Fibroblast of skin of left biceps (primary cell): ENCODE measurements around the gene NSUN6.
"Not testable (repeated sequence)": the region's sequence is repeated elsewhere in the genome, so short reads cannot be mapped to it uniquely, and the experiment has no call there.

Experiments
- DNase-seq, 2 experiments: peaks; one replicate each; pipeline ENCODE4 v3.0.0-alpha.2; 2013; ENCODE audit warnings: low read depth in 2 of 2

NSUN6 gene

DNA sequence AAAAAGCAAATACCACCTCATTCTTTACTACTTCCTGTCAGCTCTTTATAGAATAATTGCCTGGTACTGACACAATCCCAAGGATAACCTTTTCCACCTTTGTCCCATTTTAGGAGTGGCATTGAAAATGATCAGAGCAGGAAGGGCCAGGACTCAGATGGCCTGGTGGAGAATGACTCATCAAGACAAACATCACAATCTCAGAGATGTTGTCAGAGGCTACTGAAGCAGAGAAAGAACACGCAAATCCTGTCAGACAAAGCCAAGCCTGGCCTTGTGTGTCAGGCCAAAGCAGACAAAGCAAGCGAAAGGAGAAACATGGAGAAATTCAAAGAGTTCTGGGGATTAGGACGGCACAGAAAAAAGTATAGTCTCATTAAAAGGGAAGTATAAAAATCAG, 40.9 kb downstream of the NSUN6 start:
- no peak for DNase-seq

DNA sequence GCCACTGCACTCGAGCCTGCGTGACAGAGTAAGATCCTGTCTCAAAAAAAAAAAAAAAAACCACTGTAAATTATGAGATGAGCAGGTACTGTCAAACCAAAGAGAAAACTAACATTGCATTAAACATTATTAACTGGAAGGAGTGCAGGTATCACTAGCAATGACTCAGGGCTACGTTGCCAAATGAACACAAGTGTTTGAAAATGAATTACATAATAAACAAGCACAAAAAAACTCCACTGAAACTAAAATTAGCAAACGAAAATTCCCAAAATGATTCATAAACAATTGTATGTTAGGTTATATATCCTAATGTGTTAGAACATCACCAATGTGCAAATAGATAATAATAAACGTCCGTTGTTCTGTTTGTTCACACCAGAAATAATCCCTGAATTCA, 42.8 kb downstream of the NSUN6 start:
- no peak for DNase-seq

DNA sequence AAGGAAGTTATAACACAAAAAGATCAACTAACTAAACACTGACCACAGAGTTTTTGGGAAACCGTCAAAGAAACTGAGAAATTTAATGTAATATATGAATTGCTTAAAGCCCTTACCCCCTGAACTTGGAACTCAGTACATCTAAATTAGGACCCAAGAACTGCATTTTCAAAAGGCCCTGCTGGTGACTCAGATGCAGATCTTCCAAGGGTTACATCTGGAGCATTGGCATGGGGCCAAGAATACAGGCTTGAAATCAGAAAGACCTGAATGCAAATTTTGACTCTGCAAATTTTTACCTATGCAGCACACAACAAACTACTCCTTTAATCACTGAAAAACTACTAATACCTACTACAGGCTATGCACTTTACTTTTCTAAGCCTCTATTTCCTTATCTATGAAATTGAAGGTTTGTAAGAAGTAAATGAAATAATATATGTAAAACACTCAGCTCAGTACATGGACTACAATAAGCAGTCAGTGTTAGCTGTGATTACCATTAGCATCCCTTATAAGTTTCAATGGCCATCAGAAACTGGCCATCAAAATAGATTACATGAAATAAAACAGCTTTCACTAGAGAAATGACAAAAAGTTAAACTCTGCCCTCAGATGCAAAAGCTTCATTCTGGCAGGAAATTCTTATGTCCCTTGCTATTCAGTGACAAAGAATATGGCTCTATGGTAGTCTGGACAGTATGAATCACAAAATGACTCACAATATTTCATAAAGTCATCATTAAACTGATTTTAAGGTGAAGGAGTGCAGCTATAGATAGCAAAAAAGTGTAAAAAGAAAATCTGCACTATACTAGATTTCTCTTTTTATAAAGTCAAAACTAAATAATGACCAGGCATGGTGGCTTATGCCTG, 43.6 kb downstream of the NSUN6 start:
- peak; percentile 59 to 66 for DNase-seq

DNA sequence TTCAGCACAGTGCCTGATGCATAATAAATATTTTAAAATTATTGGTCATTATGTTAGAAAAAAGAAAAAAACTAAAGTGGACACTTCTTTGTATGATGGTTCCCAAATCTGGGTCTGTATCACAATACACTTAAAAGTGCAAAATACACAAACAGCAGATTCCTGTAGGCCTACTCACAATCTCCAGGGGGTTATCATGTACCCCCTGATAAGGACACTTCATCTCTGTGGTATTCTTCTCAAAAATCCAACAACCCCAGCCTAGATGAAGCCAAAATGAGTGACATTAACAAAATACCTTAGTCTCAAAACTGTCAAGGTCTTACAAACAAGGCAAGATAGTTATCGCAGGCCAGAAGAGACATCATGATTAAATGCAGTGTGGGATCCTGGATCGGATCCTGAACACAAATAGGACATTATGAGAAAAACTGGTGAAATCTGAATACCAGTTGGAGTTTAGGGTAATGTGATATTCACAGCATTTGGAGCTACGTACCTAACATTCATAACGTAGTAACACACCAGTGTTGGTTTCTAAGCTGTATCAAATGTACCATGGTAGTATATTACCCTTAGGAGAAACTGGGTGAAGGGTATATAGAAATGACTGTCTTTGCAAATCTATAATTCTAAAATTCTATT, 45.2 kb downstream of the NSUN6 start:
- no peak for DNase-seq

DNA sequence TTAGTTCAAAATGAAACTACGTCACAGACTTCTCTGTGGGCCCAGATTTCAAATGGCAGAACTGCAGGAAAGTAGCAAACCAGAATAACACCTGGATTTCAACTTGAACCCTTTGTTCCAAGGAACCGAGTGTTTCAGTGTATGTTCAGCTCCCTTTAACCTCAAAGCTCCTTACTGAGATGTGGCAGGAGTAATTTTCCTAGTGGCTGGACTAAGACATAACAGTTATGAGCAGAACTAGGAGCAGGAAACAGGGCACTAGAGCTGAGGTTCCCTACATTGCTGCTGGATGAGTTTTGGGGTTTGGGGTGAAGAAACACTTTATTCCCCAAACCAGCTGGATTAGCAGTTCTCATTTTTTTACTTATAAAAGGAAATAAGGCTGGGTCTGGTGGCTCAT, 50.1 kb downstream of the NSUN6 start:
- no peak for DNase-seq

DNA sequence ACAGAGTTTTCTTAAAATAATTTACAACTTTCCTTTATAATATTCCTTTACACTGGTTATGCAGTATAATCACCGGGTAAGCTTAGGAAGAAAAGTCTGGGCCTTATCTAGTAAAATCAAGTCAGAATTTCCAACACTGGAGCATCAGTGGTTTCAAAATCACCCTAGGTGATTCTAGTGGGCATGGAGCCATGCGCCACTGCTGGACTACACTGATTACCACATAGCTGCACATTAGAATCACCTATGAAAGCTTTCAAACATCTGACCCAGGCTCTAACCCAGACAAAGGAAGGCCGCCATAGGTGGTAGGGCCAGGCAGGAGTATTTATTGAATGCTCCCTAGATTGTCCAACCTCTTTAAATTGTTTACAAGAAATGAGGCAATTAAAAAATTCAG, 52.0 kb downstream of the NSUN6 start:
- DNase-seq: no peak

DNA sequence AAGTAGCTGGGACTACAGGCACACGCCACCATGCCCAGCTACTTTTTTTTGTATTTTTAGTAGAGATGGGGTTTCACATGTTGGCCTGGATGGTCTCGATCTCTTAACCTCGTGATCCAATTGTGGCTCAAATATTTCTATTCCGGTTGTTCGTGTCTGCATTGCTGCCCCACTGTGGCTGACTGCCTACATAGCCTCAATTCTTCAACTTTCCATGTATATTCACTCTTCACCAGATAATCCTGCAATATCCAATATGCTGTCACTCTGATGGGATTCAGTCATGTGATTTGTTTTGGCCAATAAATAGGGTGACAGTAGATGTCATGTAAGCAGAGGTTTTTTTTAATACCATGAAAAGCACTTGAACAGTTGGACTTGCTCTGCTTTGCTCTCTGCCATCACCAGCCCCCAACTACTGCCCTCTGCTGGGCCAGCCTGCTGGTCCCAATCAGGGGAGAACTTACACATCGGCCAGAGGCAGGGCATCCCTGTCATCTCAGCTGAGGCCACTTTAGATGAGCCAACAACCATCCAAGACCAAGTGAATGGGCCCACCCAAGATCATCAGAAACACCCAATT, 56.7 kb downstream of the NSUN6 start:
- DNase-seq: no peak

DNA sequence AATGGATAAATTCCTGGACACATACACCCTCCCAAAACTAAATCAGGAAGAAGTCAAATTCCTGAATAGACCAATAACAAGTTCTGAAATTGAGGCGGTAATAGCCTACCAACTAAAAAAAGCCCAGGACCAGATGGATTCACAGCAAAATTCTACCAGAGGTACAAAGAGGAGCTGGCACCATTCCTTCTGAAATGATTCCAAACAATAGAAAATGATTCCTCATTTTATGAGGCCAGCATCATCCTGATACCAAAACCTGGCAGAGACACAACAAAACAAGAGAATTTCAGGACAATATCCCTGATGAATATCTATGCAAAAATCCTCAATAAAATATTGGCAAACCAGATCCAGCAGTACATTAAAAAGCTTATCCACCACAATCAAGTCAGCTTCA, 60.2 kb downstream of the NSUN6 start:
- DNase-seq: not testable (repeated sequence)

DNA sequence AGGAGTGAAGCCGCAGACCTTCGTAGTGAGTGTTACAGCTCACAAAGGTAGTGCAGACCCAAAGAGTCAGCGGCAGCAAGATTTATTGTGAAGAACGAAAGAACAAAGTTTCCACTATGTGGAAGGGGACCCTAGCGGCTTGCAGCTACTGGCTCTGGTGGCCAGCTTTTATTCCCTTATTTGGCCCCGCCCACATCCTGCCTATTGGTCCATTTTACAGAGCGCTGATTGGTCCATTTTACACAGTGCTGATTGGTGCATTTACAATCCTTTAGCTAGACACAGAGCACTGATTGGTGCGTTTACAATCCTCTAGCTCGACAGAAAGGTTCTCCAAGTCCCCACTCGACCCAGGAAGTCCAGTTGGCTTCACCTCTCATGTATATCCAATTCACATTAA, 64.8 kb downstream of the NSUN6 start:
- DNase-seq: not testable (repeated sequence)

DNA sequence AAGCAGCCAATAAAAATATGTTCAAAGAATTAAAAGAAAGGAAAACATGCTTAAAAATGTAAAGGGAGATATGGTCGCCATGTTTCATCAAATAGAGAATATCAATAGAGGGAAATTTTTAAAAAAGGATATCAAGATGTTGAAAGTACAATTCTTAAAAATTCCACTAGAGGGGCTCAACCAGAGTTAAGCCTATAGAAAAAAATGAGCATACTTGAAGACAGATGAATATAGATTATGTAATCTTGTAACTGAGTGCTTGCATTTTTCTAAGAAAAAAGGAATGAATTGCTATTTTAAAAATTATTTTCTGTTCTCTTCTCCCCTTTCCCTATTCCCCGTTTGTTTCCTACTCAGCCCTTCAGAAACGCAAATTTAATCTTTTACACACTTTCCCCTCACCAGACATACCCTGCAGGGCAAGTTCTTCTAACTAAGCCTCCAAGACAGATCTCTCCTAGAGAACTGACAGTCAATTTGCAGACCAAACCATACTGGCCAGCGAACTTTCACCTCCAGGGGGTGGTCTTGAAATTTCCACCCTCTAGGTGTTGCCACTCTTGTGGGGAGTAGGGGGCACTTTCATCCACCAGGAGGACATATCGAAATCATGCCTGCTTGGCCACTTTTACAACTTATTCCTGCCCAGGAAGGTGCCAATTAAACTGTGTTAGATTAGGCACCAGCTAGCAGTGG, 67.7 kb downstream of the NSUN6 start:
- DNase-seq: no peak

DNA sequence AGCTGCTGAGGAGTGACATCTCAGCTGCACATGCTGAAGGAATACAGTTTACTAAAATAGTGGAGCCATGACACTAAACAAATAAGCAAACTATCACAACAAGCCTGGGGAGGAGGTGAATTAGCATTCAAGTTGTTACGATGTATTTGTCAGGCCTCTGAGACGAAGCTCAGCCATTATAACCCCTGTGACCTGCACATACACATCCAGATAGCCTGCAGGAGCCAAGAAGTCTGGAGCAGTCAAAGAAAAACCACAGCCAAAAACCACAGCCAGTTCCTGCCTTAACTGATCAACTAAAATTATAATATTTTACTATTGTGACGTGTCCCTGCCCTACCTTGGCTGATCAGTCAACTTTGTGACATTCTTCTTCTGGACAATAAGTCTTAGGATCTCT, 68.6 kb downstream of the NSUN6 start:
- no peak for DNase-seq

DNA sequence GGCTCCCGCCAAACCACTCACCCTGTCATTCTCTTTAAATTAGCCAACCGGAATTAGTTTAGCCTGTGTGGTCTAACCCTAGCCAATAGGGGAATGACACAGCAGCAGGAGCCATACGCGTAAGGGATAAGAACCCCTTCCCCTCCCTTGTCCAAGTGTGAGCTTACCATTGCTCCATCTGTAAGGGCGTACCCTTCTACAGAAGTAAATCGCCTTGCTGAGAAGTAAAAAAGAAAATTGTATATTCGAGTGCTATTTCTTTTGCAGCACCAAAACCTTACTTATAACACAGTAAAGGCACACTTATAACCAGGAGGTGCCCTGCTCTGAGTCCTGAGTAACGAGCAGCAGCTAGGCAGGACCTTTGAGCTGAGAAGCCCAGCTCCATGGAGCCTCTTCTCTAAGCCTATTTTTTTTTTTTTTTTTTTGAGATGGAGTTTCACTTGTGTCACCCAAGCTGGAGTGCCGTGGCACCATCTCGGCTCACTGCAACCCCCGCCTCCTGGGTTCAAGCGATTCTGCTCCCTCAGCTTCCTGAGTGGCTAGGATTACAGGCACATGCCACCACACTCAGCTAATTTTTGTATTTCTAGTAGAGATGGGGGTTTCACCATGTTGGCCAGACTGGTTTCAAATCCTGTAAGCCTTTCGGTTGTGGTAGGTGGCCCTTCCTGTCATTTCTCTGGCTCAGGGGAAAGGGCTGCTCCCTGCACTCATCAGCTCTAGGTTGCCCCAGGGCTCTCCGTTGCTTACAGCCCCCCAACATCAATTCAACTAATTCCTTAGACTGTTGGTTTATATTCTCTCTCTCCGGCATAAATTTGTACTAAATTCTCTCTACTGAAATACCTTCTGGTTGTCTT, 73.3 kb downstream of the NSUN6 start:
- DNase-seq: no peak

DNA sequence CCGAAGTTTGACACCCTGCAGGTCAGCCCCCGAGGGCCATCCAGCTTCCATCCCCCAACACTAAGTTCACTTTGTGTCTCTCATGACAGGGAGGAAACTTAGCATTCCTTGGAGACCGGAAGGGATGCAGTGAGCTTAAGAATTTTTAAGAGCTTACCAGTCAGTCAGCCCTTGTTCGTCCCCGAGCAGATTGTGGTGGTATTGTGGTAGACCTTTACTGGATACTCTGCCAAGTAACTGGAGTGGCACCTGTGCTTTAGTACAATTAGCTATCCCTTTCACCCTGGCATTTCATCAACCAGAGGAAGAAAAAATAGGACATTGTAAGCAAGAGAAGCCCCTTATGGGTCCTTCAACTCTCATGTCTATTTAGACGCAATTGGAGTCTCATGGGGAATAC, 74.8 kb downstream of the NSUN6 start:
- no peak for DNase-seq

DNA sequence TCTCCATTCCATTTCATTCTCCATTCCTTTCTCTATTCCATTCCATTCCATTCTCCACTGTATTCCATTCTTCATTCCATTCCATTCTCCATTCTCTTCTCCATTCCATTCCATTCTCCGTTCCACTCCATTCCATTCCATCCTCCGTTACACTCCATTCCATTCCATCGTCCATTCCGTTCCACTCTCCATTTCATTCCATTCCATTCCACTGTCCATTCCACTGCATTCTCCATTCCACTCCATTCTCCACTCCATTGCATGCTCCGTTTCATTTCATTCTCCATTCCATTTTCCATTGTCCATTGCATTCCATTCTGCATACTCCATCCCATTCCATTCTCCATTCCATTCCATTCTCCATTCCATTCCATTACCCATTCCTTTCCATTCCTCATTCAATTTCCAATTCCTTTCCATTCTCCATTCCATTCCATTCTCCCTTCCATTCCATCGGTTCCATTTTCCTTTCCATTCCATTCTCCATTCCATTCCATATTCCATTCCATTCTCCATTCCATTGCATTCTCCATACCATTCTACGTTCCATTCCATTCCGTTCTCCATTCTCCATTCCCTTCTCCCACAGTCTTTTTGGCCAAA, 78.3 kb downstream of the NSUN6 start:
- DNase-seq: no peak

DNA sequence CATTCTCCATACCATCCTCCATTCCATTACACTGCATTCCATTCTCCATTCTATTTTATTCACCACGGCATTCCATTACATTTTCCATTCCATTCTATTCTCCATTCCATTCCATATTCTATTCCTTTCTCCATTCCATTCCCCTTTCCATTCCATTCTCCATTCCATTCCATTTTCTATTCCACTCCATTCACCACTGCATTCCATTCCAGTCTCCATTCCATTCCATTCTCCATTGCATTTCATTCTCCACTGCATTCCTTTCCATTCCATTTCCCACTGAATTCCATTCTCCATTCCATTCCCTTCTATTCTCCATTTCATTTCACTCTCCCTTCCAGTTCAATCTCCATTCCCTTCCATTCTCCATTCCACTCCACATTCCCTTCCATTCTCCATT, 79.6 kb downstream of the NSUN6 start:
- DNase-seq: no peak

DNA sequence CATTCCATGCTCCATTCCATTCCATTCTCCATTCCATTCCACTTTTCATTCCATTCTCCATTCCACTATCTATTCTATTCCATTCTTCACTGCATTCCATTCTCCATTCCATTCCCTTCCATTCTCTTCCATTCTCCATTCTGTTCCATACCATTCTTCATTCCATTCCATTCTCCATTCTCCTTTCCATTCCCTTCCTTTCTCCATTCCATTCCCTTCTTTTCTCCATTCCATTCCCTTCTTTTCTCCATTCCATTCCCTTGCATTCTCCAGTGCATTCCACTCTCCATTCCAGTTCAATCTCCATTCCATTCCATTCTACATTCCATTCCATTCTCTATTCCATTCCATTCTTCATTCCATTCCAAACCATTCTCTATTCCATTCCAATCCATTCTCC, 80.3 kb downstream of the NSUN6 start:
- no peak for DNase-seq

DNA sequence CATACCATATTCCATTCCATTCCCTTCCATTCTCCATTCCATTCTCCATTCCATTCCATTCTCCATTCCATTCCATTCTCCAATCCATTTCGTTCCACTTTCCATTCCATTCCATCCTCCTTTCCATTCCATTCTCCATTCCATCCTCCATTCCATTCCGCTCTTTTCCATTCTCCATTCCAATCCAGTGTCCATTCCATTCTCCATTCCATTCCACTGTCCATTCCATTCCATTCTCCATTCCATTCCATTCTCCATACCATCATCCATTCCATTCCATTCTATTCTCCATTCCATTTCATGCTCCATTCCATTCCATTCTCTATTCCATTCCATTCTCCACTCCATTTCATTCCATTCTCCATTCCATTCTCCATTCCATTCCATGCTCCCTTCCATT, 81.0 kb downstream of the NSUN6 start:
- DNase-seq: not testable (repeated sequence)

DNA sequence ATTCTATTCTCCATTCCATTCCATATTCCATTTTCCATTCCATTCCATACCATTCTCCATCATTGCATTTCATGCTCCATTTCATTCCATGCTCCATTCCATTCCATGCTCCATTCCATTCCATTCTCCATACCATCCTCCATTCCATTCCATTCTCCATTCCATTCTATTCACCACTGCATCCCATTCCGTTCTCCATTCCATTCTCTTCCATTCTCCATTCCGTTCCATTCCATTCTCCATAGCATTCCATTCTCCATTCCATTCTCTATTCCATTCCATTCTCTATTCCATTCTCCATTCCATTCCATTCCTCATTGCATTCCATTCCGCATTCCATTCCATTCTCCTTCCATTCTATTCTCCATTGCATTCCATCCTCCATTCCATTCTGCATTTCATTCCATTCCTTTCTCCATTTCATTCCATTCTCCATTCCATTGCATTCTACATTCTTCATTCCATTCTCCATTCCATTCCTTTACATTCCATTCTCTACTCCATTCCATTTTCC, 84.0 kb downstream of the NSUN6 start:
- DNase-seq: no peak

DNA sequence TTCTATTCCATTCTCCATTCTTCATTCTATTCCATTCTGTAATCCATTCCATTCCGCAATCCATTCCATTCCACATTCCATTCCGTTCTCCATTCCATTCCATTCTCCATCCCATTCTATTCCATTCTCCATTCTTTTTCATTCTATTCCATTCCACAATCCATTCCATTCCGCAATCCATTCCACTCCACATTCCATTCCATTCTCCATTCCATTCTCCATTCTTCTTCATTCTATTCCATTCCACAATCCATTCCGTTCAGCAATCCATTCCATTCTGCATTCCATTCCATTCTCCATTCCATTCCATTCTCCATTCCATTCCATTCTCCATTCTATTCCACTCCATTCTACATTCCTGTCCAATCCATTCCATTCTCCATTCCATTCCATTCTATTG, 85.2 kb downstream of the NSUN6 start:
- no peak for DNase-seq

DNA sequence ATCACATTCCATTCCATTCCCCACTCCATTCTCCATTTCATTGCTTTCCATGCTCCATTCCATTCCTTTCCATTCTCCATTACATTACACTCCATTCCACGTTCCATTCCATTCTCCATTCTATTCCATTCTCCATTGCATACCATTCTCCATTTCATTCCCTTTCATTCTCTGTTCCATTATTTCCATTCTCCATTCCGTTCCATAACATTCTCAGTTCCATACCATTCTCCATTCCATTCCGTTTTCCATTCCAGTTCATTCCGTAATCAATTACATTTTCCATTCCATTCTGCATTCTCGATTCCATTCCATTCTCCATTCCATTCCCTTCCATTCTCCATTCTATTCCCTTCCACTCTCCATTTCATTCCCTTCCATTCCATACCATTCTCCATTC, 86.4 kb downstream of the NSUN6 start:
- DNase-seq: no peak
